HG02852 (cell line): ENCODE measurements around the gene NFATC2.
A peak's percentile ranks its signal among the peaks of the same experiment; 100 is the strongest.

ENCODE experiments used
- ATAC-seq: cut with Tn5 transposase; IDR thresholded peaks from one replicate; pipeline ENCODE4 v1.9.1; 2021; ENCODE audit warnings: mild to moderate bottlenecking, moderate library complexity; ENCODE audit not compliant: unreplicated experiment

The NFATC2 gene

DNA sequence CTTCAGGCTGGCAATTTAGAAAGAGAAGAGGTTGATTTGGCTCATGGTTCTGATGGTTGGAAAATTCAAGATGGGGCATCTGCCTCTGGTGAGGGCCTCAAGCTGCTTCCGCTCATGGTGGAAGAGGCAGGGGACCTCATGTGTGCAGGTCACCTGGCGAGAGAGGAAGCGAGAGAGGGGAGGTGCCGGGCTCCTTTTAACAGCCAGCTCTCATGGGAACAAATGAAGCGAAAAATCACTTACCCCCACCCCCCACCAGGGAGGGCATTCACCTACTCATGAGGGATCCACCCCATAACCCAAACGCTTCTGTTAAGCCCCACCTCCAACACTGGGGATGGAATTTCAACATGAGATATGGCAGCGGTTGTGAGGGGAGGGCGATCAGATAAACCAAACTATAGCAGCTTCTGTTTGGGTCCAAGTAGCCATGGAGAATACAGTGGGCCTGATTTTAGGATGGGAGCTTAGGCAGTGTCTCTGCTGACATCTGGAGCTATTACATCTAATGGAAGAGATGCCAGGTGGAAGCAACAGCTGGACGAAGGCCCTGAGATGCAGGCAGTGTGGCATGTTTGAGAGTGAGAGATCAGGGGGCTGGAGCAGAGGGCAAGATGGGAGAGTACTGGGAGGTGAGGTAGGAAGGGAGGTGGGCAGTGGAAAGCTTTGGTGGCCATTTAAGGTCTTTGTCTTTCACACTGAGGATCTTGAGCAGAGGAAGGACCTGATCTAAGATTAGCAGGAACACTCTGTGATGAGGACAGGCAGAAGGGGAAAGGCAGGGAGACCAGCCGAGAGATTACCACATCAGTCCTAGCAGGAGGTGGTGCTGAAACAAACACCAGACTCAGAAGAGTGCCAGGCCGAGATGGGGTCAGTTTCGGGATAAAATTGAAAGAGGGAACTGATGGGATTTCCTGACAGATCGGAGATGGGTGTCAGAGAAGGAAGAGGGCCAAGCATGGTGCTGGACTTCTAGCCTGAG lies 161.8 kb downstream of the NFATC2 start:
- ATAC-seq: peak; percentile 60

DNA sequence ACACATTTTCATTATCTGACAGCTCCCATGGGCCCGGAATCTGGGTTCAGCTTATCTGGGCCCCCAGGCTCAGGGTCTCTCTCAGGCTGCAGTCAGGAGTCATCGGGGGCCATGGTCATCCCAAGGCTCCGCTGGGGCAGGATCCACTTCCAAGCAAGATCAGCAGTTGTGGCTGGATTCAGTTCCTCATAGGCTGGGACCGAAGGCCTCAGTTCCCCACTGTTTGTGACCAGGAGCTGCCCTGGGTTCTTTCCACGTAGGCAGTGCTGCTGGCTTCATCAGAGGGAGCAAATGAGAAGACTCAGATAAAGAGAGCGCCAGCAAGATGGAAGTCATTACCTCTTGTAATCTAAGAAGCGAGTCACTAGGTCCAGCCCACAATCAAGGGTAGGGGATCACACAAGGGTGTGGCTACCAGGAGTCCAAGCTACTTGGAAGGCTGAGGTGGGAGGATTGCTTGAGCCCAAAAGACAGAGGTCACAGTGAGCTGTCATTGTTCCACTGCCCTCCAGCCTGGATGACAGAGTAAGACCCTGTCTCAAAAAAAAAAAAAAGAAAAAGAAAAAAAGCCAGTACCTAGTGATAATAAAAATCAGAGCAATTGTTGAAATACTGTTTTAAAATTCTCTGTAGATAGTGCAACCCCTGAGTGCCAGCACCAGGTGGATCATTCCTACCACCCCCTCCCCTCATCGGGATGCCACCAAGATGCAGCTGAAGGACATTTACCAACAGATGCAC lies 162.7 kb downstream of the NFATC2 start:
- no peak for ATAC-seq

DNA sequence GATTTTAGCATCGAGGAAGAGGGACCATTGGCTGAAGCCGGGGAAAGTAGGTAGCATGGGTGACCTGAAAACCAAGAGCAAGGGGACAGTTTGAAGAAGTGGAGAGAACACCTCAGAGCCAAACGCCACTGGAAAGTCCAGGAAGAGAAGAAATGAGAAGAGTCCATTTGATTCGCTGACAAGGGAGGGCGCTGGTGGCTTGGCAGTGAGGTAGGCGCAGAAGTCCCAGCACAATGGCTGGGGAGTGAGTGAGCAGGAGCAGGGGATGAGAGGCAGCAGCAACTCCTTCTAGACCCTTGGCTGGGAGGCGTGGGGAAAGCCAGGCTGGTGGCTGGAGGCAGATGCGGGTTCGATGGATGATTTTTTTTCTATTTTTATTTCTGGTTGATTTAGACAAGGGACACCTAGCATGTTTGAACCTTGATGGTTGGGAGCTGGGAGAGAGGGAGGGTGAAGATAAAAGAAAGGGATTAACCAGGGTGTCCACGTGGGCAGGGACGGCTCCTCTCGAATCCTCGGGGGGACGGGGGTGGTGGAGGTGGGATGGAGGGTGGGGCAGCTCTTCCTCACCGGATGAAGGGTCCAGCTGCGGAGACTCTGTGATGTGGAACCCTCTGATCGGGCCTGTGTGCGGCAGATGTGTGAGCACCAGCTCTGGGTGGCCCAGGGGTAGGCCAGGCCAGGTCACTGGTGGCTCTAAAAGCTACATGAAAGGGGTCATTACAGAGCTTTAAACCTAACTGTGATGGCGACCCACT lies 164.2 kb downstream of the NFATC2 start:
- ATAC-seq: no peak

DNA sequence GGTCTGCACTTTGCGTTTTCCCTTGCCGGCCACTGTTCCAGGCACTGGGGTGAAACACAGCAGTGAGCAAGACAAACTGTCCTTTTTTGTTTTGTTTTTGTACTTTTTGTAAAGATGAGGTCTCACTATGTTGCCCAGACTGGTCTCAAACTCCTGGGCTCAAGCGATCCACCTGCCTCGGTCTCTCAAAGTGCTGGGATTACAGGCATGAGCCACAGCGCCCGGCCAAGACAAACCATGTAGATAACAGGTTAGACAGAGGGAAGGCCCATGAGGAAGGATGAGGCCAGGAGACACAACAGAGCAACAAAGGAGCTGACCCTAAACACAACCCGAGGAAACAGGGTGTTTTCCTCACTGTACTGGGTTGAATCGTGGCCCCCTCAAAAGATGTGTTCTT lies 165.4 kb downstream of the NFATC2 start:
- no peak for ATAC-seq

DNA sequence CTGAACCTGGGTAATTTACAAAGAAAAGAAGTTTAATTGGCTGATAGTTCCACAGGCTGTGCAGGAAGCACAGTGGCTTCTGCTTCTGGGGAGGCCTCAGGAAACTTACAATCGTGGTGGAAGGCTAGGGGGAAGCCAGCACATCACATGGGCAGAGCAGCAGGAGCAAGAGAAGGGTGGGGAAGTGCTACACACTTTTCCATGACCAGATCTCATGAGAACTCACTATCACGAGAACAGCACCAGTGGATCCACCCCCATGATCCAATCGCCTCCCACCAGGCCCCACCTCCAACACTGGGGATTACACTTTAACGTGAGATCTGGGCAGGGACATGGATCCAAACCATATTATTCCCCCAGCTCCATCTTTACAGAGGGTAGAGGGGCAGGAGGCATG lies 166.4 kb downstream of the NFATC2 start:
- no peak for ATAC-seq

DNA sequence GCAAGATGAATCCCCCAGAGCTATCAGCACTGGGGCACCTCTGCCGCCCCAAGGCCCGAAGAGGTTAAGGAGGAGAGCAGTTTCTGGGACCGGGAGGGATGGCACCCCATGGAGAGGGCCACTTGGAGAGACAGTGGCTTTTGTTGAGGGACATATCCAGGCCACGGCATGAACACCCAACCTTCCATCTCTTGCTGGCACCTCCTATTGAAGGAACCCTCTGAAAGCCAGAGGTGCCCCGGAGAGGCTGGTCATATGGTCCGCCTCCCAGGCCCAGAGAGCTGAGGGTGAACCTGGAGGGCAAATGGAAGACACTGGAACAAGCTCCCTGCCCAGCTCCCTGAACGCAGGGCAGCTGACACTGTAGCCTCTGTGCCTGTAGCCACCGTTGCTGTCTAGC lies 167.0 kb downstream of the NFATC2 start:
- no peak for ATAC-seq

DNA sequence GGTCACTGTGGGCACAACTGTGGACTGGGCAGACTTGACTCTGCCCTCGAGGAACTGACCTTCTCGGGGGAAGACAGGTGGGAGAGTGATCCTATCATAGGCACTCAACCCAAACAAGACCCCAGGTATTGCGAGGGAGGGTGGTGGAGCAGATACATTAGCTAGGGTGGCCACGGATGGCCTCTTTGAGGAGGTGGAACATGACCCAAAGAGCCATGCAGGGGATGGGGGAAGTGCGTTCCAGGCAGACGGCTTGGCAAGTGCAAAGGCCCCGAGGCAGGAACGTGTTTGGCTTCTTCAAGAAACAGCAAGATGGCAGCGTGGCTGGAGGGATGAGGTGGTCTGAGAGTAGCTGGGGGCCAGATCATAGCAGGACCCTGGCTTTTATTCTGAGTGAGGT lies 167.6 kb downstream of the NFATC2 start:
- ATAC-seq: no peak

DNA sequence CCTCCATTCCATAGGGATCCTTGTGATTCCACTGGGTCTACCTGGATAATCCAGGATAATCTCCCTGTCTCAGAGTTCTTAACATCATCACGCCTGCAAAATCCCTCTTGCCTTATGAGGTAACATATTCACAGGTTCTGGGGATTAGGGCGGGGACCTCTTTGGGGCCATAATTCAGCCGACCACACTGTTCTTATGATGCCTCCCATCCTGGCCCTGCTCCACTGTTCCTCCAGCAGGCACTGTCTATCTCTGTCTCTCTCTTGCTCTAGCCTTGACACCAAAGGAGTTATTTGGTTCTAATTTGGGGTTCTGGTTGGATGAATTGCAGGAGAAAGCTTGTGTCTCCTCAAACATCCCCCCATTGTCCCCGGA lies 168.1 kb downstream of the NFATC2 start:
- no peak for ATAC-seq

DNA sequence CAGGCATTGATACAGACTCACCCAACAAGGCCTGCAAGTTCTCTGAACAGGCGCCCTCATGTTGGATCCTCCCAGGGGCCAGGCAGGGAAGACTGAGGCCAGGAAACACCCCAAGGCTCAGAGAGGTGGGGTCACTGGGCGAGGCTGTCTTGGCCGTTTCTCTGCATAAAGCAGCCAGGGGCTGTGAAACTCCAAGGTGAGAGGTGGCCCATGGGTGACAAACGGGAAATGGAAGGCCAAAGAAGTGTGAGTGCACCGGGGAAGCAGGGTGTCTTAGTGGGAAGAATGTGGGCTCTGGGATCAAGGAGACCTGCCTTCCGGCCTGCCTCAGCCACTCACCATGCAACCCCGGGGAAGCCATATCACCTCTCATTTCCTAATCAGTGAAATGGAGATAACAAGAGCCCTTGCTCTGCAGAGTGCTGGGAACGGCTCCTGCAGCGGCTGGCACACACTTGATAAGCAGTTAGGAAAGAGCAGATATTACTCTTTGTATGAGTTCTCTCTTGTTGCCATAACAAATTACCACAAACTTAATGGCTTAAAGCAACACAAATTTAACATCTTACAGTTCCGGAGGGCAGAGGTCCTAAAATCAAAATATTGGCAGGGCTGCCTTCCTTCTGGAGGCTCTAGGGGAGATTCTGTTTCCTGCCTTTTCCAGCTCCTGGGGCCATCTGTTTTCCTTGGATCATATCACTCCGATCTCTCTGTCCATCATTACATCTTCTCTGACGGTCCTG lies 168.6 kb downstream of the NFATC2 start:
- no peak for ATAC-seq

DNA sequence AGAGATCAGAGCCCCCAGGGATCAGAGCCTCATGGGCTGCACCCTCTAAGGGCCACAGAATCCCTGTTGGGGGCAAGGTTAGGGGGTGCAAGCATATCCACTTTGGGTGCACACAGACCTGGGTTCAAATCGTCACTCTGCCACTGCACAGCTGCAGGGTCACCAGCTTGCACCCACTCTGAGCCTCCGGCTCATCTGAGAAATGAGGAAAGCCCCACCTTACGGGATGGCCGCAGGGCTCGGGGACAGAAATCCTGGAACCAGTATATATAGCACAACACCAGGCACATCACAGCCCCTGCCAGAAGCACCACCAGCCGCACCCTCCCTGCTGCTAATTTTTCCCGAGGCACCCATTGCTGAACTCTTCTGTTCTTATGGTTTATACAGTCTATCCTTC lies 169.6 kb downstream of the NFATC2 start:
- no peak for ATAC-seq

DNA sequence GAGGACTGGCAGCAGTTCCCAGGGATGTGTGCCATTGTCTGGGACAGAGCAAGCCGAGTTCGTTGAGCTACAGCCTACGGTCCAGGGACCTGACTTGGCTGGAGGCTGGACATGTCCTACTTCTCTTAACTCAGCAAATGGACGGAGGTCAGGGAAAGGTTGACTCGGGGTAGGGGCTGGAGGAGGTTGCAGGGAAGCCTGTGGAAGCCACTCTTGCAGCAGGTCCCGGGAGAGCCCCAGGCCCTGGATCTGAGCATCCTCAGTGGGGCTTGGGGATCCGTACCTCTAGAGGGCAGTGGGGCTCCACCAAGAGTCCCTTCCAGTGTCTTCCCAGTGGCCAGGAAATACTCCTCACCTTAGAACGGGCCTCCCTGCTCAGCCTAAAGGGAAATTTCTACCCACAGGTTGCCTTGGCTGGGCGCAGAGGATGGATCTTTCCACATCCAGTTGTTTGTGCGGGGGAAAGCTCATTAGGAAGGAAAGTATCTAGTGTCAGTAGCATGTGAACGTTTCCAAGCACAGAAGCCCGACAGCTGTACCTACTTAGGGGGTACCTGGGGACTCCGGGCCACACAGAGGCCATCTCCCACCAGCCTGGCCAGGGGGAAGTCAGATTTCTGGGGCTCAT lies 170.2 kb downstream of the NFATC2 start:
- no peak for ATAC-seq

DNA sequence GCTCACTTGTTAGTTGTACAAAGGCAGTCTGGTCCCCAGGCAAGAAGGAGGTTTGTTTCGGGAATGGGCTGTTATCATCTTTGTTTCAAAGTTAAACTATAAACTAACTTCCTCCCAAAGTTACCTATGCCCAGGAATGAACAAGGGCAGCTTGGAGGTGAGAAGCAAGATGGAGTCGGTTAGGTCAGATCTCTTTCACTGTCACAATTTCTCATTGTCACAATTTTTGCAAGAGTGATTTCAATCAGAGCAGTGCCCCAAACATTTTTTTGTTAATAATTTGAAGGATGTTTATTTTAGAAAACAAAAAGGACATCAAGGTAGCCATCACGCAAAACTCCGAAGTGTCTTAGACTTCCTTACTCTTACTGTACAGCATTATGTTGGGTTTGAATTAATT lies 170.8 kb downstream of the NFATC2 start:
- no peak for ATAC-seq

DNA sequence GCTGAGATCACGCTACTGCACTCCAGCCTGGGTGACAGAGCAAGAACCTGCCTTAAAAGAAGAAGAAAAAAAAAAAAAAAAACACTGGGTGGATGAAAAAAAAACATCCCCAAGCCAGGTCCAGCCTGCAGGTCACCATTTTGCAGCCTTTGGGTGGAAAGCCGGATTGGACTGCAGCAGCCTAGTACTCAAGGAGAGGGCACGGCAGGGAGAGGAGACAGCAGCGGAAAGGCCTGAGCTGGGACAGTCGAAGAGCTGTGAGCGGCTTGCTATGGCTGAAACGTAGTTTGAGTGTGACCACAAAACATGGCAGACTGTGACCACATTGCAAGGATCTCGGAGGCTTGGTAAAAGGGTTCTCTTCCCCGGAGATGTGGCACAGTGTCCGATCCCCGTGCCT lies 173.0 kb downstream of the NFATC2 start:
- ATAC-seq: no peak

DNA sequence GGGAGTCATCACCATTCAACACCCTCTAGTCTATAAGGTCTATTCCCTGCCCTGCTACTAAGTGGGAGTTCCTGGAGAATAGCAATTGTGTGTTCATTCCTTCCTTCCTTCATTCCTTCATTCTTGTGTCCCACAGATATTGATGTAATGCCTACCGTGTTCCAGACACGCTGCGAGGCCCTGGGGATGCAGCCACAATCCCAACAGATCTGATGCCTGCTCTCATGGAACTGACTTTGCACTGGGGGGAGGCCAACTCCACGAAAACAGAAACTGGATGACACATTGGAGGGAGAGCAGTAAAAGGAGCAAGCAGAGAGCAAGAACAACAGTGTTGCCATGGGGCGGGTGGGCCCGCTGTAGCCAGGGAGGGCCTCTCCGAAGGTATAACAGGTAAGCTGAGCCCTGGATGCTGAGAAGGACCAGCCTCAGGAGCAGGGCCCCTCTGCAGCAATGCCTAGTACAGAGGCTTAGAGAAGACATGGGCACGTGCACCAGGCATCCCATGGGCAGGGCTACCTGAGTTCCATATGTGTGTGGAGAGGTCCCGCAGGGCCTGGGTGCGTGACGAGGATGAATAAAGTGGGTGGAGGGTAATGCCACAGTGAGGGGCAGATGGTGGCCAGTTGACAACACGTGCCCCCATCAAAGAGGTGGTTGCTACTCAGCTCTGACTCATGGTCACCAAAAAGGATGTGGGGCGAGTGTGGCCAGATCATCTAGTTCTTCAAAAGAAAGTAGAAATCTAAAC lies 173.9 kb downstream of the NFATC2 start:
- no peak for ATAC-seq

DNA sequence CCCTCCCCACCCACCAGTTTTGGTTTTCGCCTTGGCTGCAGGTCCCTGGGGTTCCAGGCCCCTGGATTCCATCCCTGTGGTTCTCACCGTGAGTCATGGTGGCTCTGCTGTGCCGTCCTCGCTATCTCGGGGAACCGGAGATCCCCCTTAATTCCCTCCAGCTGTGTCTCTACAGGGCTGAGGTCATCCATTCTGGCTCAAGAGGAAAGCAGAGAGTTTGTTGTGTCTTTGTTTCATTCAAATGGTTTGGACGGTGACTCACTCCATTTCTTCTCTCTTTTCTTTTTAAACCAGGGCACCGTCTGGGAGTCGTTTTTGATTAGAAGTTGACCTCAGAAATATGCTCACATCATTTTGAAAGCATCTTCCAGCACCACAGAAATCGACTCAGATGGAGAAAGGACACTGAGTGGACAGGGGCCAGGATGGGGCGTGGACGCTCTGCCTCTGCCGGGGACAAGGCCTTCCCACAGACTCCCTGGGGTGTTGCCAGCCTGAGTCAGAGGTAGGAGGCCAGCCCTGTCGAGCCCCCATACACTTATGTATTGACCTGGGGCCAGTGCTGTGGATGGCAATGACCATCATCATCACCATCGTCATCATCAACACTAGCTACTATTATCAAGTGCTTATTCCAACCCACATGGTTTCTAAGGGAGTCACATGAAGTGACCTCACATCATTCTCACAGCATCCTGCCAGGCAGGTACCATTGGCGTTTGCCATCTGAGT lies 176.2 kb downstream of the NFATC2 start:
- no peak for ATAC-seq

DNA sequence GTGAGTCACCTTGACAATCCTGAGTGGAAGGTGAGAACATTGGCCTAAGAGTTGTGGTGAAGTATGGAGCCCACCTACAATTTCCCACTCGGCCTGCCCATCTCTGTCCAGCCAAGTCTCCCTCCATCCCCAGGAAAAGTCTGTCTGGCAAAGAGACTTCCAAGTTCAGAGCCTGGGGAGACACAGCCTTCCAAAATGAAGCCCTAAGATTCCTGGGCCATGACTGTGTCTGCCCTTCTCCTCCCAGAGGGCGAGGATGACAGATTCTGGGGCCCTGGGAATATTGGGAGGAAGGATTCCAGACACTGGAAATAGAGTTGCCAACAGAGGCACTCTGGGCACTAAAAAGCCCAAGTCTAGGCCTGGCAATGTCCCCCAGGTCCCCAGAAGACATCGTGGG lies 176.8 kb downstream of the NFATC2 start:
- no peak for ATAC-seq

DNA sequence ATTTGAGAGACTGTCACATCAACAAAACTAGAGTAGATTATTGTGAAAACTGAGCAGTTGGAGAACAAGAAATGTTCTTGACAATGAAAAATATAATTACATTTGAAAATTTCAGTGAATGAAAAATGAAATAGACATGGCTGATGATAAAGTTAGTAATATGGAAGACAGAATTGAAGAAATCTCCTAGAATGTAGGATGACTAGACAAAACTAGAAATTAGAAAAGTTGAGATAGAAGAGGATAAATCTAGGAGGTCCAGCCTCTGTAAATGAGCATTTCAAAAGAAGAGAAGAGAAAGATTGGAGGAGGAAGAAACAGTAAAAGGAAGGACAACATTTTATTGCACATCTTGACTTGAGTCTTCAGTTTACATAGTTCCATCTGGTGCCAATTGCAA lies 178.7 kb downstream of the NFATC2 start:
- ATAC-seq: no peak

DNA sequence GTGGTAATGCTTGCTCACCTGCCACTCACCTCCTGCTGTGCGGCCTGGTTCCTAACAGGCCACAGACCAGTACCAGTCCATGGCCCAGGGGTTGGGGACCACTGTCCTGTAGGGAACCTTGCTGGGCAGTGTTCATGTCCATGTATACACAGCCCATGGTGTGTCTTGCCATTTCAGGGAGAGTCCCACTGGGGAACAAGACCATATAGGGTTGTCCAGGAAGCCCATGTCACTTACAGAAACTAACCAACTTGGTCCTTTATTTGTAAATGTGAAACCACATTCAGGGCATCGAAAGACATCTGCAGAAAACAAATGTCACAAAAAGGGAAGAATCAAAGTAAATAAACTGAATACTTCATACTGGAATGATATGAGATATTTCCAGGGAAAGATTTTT lies 179.1 kb downstream of the NFATC2 start:
- ATAC-seq: no peak

DNA sequence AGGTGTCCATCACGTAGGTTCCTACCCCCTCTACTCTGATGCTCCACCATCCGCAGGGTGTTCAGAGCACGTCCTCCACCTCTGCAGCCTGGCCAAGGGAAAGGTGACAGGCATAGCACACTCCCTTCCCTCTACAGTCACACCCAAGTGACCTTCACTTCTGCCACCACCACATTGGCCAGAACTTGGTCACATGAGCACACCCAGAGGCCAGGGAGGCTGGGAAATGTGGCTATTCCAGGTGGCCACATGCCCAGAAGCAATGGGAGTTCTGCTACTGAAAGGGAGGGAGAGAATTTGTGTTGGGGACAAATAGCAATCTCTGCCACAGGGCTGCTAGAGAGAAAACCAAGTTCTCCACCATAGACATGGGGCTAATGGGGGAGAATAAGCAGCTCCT lies 180.3 kb downstream of the NFATC2 start:
- ATAC-seq: no peak
